H1 (cell line): ENCODE data around the gene LNPEP. TPM values are rescaled to one million over a fixed set of nuclear protein-coding genes. Genes with fewer than 3 reads are reported as not detected.

ENCODE experiments used
- CTCF ChIA-PET: fragments of 300-600 bp; sonication (Branson Sonifier 250); formaldehyde crosslinking; loops from one replicate; lab custom pipeline; 2021; ENCODE audit not compliant: partially characterized antibody; lab: Charles Lee
- POLR2A ChIA-PET: fragments of 300-600 bp; sonication (Branson Sonifier 250); formaldehyde crosslinking; loops from one replicate; lab custom pipeline; 2021; ENCODE audit warnings: inconsistent platforms; ENCODE audit not compliant: partially characterized antibody; lab: Charles Lee
- DNase-seq, 2 experiments: peaks; one replicate each; pipeline versions ENCODE4 v3.0.0 to v3.0.0-alpha.2; 2010 to 2022; ENCODE audit warnings: low spot score in 2 of 2, low read depth in 1 of 2, mixed read lengths in 1 of 2
- FAIRE-seq: peaks from 2 replicates; lab custom pipeline; 2011; peaks lifted over from hg19 to GRCh38; lab: Jason Lieb, UNC
- H2AFZ ChIP-seq: 2 replicates; pipeline ENCODE4 v1.8.1; 2012; ENCODE audit warnings: low read length, inconsistent platforms
- H2AK5ac ChIP-seq: 2 replicates; pipeline ENCODE4 v1.6.1; 2013; ENCODE audit warnings: low read depth, low read length
- H2BK120ac ChIP-seq: replicated peaks from 2 replicates; pipeline ENCODE3; 2013; ENCODE audit warnings: low read depth, low read length, inconsistent platforms
- H2BK12ac ChIP-seq: 2 replicates; pipeline ENCODE4 v1.6.1; 2013; ENCODE audit warnings: low read depth, low read length
- H2BK15ac ChIP-seq: 2 replicates; pipeline ENCODE4 v1.6.1; 2013; ENCODE audit warnings: low read length
- H2BK20ac ChIP-seq: 2 replicates; pipeline ENCODE4 v1.6.1; 2013; ENCODE audit warnings: low read length
- H2BK5ac ChIP-seq: 2 replicates; pipeline ENCODE4 v1.6.1; 2013; ENCODE audit warnings: low read depth, low read length
- H3K14ac ChIP-seq: 2 replicates; pipeline ENCODE4 v1.6.1; 2013; ENCODE audit warnings: inconsistent platforms; ENCODE audit not compliant: insufficient read length
- H3K18ac ChIP-seq: 2 replicates; pipeline ENCODE4 v1.6.1; 2013; ENCODE audit warnings: low read length; ENCODE audit errors: extremely low read depth
- H3K23ac ChIP-seq: 2 replicates; pipeline ENCODE4 v1.6.1; 2013; ENCODE audit warnings: inconsistent platforms; ENCODE audit not compliant: insufficient read length
- H3K23me2 ChIP-seq: 2 replicates; pipeline ENCODE4 v1.6.1; 2013; ENCODE audit warnings: low read depth, low read length
- H3K27ac ChIP-seq: 2 replicates; pipeline ENCODE4 v1.6.1; 2011; ENCODE audit warnings: low read depth, low read length, inconsistent platforms
- H3K27me3 ChIP-seq, 4 experiments: replicated peaks in 1 of 4; 1 replicate in 1 of 4; 2 replicates in 3 of 4; pipeline versions ENCODE4 v1.6.1 to v1.8.1; 2011 to 2013; ENCODE audit warnings: low read length in 3 of 4, mild to moderate bottlenecking in 3 of 4, inconsistent platforms in 2 of 4, mixed read lengths in 2 of 4, moderate library complexity in 1 of 4; ENCODE audit not compliant: control insufficient read depth in 3 of 4, insufficient read depth in 3 of 4; ENCODE audit errors: extremely low read depth in 1 of 4
- H3K36me3 ChIP-seq, 4 experiments: 2 replicates each; pipeline versions ENCODE4 v1.6.1 to v1.8.1; 2011 to 2013; ENCODE audit warnings: mild to moderate bottlenecking in 4 of 4, low read length in 3 of 4, moderate library complexity in 2 of 4, control low read depth in 1 of 4, inconsistent platforms in 1 of 4; ENCODE audit not compliant: insufficient read depth in 4 of 4, control insufficient read depth in 2 of 4
- H3K4ac ChIP-seq: replicated peaks from 2 replicates; pipeline ENCODE3; 2013; ENCODE audit warnings: low read length, low read depth, mixed read lengths, inconsistent platforms; ENCODE audit not compliant: insufficient read length
- H3K4me1 ChIP-seq, 4 experiments: replicated peaks in 1 of 4; 1 replicate in 1 of 4; 2 replicates in 3 of 4; pipeline versions ENCODE4 v1.6.1 to v1.8.1; 2011 to 2013; ENCODE audit warnings: low read length in 3 of 4, inconsistent platforms in 2 of 4, mixed read lengths in 1 of 4; ENCODE audit not compliant: insufficient read depth in 4 of 4, control insufficient read depth in 3 of 4
- H3K4me2 ChIP-seq, 2 experiments: 2 replicates each; pipeline versions ENCODE4 v1.6.1 to v1.8.1; 2011 to 2013; ENCODE audit warnings: low read depth in 2 of 2, low read length in 2 of 2, control low read depth in 1 of 2, inconsistent platforms in 1 of 2, mild to moderate bottlenecking in 1 of 2; ENCODE audit not compliant: insufficient read depth in 1 of 2
- H3K4me3 ChIP-seq, 4 experiments: fragments of 200-600, 300-600 bp in 1 of 4; sonication (generic), shearing (Covaris generic), sonication (Bioruptor Twin) in 1 of 4; 2 replicates each; pipeline versions ENCODE4 v1.5.1 to v1.8.1; 2011 to 2016; ENCODE audit warnings: low read length in 4 of 4, low read depth in 3 of 4, control low read depth in 2 of 4, inconsistent platforms in 2 of 4, mild to moderate bottlenecking in 2 of 4, mixed read lengths in 1 of 4, moderate library complexity in 1 of 4; ENCODE audit not compliant: insufficient read depth in 2 of 4; ENCODE audit errors: extremely low read depth in 1 of 4
- H3K56ac ChIP-seq: replicated peaks from 2 replicates; pipeline ENCODE3; 2013; ENCODE audit warnings: low read depth, mild to moderate bottlenecking, mixed read lengths, low read length, inconsistent platforms; ENCODE audit not compliant: insufficient read length
- H3K79me1 ChIP-seq: 2 replicates; pipeline ENCODE4 v1.6.1; 2013; ENCODE audit warnings: low read depth, low read length, control low read depth
- H3K79me2 ChIP-seq, 2 experiments: 2 replicates each; pipeline versions ENCODE4 v1.6.1 to v1.8.1; 2012 to 2013; ENCODE audit warnings: low read length in 2 of 2, mild to moderate bottlenecking in 2 of 2, inconsistent platforms in 1 of 2; ENCODE audit not compliant: insufficient read depth in 2 of 2, control insufficient read depth in 1 of 2
- H3K9ac ChIP-seq, 4 experiments: replicated peaks in 1 of 4; 1 replicate in 1 of 4; 2 replicates in 3 of 4; pipeline versions ENCODE4 v1.6.1 to v1.8.1; 2011 to 2013; ENCODE audit warnings: low read depth in 3 of 4, low read length in 3 of 4, control low read depth in 2 of 4, mild to moderate bottlenecking in 2 of 4, moderate library complexity in 2 of 4, inconsistent platforms in 1 of 4; ENCODE audit errors: extremely low read depth in 1 of 4
- H3K9me3 ChIP-seq, 2 experiments: 2 replicates each; pipeline versions ENCODE4 v1.6.1 to v1.8.1; 2012 to 2013; ENCODE audit warnings: mild to moderate bottlenecking in 2 of 2, moderate library complexity in 2 of 2, control low read depth in 1 of 2, inconsistent platforms in 1 of 2, low read depth in 1 of 2, low read length in 1 of 2, mixed read lengths in 1 of 2; ENCODE audit not compliant: insufficient read depth in 2 of 2
- H4K20me1 ChIP-seq, 2 experiments: replicated peaks in 1 of 2; 2 replicates each; pipeline versions ENCODE3 to v1.8.1; 2011 to 2013; ENCODE audit warnings: inconsistent platforms in 2 of 2, low read length in 2 of 2, mild to moderate bottlenecking in 1 of 2; ENCODE audit not compliant: insufficient read depth in 2 of 2, control insufficient read depth in 1 of 2
- H4K5ac ChIP-seq: 2 replicates; pipeline ENCODE4 v1.6.1; 2013; ENCODE audit warnings: low read length, low read depth, mixed read lengths, inconsistent platforms; ENCODE audit not compliant: insufficient read length
- H4K8ac ChIP-seq: 2 replicates; pipeline ENCODE4 v1.8.0; 2013; ENCODE audit warnings: mild to moderate bottlenecking, moderate library complexity, low read length, inconsistent platforms; ENCODE audit not compliant: insufficient read depth; ENCODE audit errors: extremely low read depth
- H4K91ac ChIP-seq: replicated peaks from 2 replicates; pipeline ENCODE3; 2013; ENCODE audit warnings: low read length, mixed read lengths, inconsistent platforms; ENCODE audit not compliant: insufficient read length
- CTCF ChIP-seq, 3 experiments: IDR thresholded peaks; 1 replicate in 2 of 3; 2 replicates in 1 of 3; pipeline versions ENCODE4 v1.5.1 to v1.6.1; 2011; ENCODE audit warnings: low read length in 3 of 3, mild to moderate bottlenecking in 3 of 3, inconsistent platforms in 2 of 3, low read depth in 1 of 3, moderate library complexity in 1 of 3; ENCODE audit not compliant: insufficient read depth in 1 of 3; ENCODE audit errors: control extremely low read depth in 1 of 3
- EGR1 ChIP-seq: IDR thresholded peaks from 2 replicates; pipeline ENCODE4 v1.6.1; 2011; ENCODE audit warnings: low read depth, low read length, borderline replicate concordance
- RAD21 ChIP-seq, 2 experiments: IDR thresholded peaks in 1 of 2; conservative IDR thresholded peaks in 1 of 2; 2 replicates each; pipeline ENCODE4 v1.6.1; 2011; ENCODE audit warnings: low read depth in 2 of 2, low read length in 2 of 2, improper control_type of control experiment in 1 of 2, inconsistent platforms in 1 of 2, mild to moderate bottlenecking in 1 of 2, moderate library complexity in 1 of 2
- RFX5 ChIP-seq: IDR thresholded peaks from 2 replicates; pipeline ENCODE4 v1.6.1; 2011; ENCODE audit warnings: low read depth, low read length, improper control_type of control experiment, borderline replicate concordance
- SP4 ChIP-seq: IDR thresholded peaks from 2 replicates; pipeline ENCODE4 v1.6.1; 2012; ENCODE audit warnings: low read length, inconsistent platforms
- TAF1 ChIP-seq: IDR thresholded peaks from 2 replicates; pipeline ENCODE4 v1.6.1; 2011; ENCODE audit warnings: mild to moderate bottlenecking, low read depth, low read length
- TAF7 ChIP-seq: optimal IDR thresholded peaks from 2 replicates; pipeline ENCODE3; 2011; ENCODE audit warnings: low read depth, mild to moderate bottlenecking, inconsistent platforms, low read length, moderate library complexity, borderline replicate concordance
- WGBS, 2 experiments: shearing (Covaris generic) in 1 of 2; methylation state at CpG; one replicate each; pipeline versions ENCODE4 v1.1.6 to v1.1.7; 2013 to 2015; ENCODE audit warnings: low lambda C conversion rate in 2 of 2, mixed read lengths in 2 of 2, inconsistent platforms in 1 of 2, low coverage in 1 of 2, missing lambda C conversion rate in 1 of 2; ENCODE audit not compliant: insufficient replicate concordance in 2 of 2, insufficient coverage in 1 of 2, insufficient read length in 1 of 2; ENCODE audit errors: extremely low coverage in 1 of 2, missing lambda C conversion rate in 1 of 2; 5-methylcytosine and 5-hydroxymethylcytosine counted together
- polyA plus RNA-seq, 7 experiments: library from polyadenylated mRNA; depleted of rRNA in 3 of 7; stranded (reverse) in 5 of 7; unstranded in 2 of 7; fragments of >200 nt in 5 of 7; fragments of 200-250 nt in 2 of 7; gene quantifications; 1 replicate in 5 of 7; 2 replicates in 1 of 7; 4 replicates in 1 of 7; pipeline versions ENCODE4 v1.2.1 to v1.2.3, GENCODE V29; 2011 to 2013; ENCODE audit warnings: missing spikeins in 2 of 7, mixed read lengths in 2 of 7
- total RNA-seq: library from RNA; stranded (reverse); fragmentation: NEBNext Ultra II Directional; extraction: Animal tissue kit (Norgen Biotek cat#: 25700); gene quantifications from 2 replicates; pipeline ENCODE4 v1.2.1, GENCODE V29; 2021

The LNPEP gene
- total and polyA plus RNA-seq, 2 of the 8 experiments (the other 6 are each of a cell fraction or from before 2014, with no cell fraction given): 1.8 to 4.5 TPM

- H4K91ac ChIP-seq: no peak overlapping the region
- H2BK20ac ChIP-seq: no peak overlapping the region
- no peak overlapping the region for H3K4ac ChIP-seq
- no peaks in the 10 kb centered on the region for H3K79me1 ChIP-seq
- no peak overlapping the region for H3K56ac ChIP-seq
- H2BK12ac ChIP-seq: no peak overlapping the region
- H2AK5ac ChIP-seq: no peak overlapping the region
- DNase-seq: no peak
- H2BK120ac ChIP-seq: no peak overlapping the region
- no peaks in the 10 kb centered on the region for H3K27me3 ChIP-seq
- no peaks in the 10 kb centered on the region for H3K79me2 ChIP-seq
- no peak overlapping the region for H4K8ac ChIP-seq
- H3K9ac ChIP-seq: no peak overlapping the region
- POLR2A ChIA-PET: no interaction called here
- no peak overlapping the region for H3K4me3 ChIP-seq
- no peak for TF ChIP-seq EGR1
- TF ChIP-seq RAD21 (IDR thresholded peaks at IDR 0.05 in 1 of 2, conservative IDR thresholded peaks at IDR 0.05 in 1 of 2; ENCODE audit: low read depth in 2 of 2, low read length in 2 of 2): no peak
- no peak for TF ChIP-seq TAF1
- TF ChIP-seq CTCF (IDR thresholded peaks at IDR 0.05; ENCODE audit: control extremely low read depth in 1 of 3, insufficient read depth in 1 of 3, low read depth in 1 of 3, low read length in 3 of 3): no peak
- TF ChIP-seq SP4: no peak
- TF ChIP-seq RFX5: no peak
- TF ChIP-seq TAF7: no peak
- H2BK5ac ChIP-seq: no peak overlapping the region
- CTCF ChIA-PET: no interaction called here
- no peak overlapping the region for H3K27ac ChIP-seq
- no peak overlapping the region for H3K18ac ChIP-seq
- peaks cover 0 to 4% (median 3%) of the 10 kb centered on the region in 4 experiments; a peak in 4 of 7 replicates for H3K4me1 ChIP-seq
- no peak for FAIRE-seq
- no peaks in the 10 kb centered on the region for H3K36me3 ChIP-seq
- H3K9me3 ChIP-seq: no peaks in the 10 kb centered on the region
- H4K5ac ChIP-seq: no peak overlapping the region
- H4K20me1 ChIP-seq: no peaks in the 10 kb centered on the region
- H3K14ac ChIP-seq: no peak overlapping the region
- no peak overlapping the region for H2AFZ ChIP-seq
- WGBS, 2 experiments: 82% methylated on average over 4 of the region's 4 CpGs; no CpG with 5 or more reads in 1 of the 2 experiments
- H3K4me2 ChIP-seq: no peak overlapping the region
- no peaks in the 10 kb centered on the region for H3K23me2 ChIP-seq
- H3K23ac ChIP-seq: no peak overlapping the region
- H2BK15ac ChIP-seq: no peak overlapping the region
Measured at GRCh38 chr5:96919754-96920197, 16.1 kb upstream of the LNPEP start.
